ENCODE results near the gene ALG12.

ALG12 gene

DNA sequence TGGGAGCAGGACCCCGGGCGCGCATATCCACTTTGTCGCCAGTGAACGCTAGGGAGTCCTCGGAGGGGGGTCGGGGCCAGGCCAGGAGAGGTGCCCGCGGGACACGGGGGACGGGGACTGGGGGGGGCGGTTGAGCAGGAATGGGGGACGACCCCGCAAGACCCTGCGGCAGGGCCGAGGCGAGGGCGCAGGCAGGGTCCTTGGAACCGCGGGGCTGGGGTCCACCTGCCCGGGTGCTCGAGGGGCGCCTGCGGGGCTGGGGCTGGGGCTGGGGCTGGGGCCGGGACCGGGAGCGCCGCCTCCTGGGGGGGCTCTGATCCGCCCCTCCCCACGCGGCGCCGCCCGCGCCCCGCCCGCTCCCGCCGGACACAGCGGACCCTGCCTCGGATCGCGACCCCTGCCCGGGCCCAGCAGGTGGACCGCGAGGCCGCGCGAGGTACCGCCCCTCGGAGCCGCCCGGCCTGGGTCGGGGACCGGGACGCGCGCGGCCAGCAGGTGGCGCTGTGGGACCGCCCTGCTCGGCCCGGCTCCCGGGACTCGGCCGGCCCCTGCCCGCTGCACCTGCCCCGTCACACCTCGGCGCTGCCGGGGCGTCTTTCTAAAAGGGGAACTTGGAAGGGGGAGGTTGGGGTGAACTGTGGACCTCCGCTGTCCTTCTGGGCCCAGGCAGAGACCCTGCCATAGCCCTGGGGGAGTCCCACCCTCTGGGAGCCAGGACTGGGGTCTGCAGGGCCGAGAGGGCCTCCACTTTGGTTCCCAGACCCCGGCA, 11.2 kb upstream of the ALG12 start:
- peak; percentile 84 for DNase-seq

DNA sequence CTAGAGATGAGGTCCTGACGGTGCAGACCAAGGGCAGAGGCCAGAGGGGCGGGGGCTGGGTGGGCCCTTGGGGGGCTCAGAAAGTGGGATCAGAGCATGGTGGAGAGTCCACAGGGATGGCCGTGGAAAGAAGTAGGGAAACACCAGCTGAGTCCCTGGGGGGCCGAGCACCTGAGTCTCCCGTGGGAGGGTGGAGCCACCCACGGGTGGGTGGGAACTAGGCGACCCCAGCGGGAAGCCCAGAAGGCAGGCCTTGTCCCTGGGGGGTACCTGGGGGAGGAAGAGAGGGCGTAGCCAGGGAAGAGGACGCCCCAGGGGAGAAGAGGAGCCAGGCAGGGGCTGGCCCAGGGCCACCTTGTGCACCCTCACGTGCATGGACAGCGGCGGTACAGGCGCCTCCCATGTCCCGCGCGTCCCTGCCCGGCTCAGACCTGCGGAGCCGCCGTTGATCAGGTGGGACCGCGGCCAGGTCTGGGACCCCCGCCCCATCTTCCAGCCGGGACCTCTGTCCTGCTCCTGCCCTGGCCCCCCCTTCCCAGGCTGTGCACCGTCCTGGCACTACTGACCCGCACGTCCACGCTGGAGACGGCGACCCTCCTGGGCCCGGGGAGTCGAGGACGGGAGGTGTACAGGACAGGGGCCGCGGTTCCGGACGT, 10.4 kb upstream of the ALG12 start:
- no peak for DNase-seq

DNA sequence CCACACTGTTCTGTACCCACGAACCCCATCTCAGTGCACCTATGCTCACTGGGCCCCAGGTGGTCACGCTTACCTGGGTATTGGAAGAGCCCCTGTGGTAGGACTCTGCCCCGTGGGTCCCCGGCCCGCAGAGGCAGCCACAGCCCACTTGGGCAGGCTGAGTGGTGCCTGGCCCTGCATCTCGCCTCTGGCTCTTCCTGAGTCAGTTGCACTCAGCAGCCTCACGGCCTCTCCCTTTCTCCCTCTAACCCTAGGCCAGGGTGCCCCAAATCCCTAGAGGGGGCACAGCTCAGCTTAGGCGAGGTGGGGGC, 9.9 kb upstream of the ALG12 start:
- no peak for DNase-seq

DNA sequence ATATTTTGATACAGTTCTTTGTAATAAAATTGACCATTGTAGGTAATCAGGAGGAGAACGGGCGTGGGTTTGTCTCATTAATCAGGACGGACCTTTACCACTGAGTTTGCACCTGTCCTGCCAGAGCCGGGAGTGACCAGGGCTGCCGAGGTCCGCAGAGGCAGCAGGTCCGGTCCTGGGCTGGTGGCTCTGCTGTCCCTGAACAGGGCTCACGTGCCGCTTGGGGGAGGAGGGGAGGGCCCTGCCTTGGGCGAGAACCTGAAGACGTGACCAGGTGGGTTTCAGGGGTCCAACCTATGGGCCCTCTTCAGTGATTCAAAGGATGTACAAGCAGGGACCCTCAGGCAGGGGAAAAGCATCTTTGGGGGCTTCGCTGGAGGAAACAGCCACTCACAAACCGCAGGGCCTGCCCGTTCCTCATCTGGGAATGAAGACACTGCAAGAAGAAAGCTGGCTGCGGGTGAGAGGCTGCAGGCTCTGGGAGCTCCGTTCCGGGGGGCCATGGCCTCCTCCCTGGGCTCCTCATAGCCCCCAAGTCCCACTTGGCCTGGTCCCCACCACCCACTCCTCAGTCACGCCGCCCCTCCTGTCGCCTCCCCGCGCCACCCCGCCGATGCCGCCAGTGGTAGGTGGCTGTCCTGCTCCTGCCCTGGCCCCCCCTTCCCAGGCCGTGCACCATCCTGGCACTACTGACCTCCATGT, 9.4 kb upstream of the ALG12 start:
- DNase-seq = no peak

DNA sequence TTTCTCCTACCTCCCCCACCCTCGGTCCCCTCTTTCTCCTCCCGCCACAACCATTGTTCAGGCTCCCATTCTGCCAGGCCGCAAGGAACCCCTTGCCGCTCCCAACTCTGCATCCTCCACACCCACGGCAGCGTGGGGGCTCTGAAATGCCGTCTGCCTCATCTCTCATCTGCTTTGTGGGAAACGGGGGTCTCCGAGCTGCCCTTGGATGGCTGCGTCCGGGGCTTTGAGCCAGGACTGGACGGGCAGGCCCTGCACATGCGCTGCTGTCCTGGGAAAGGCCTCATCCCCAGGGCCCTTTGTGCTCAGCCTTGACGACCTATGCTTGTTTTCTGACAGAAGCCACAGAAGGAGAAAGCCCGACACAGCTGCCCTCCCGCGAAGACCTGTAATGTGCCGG, 8.7 kb upstream of the ALG12 start:
- DNase-seq = no peak

- peak; percentile 74 for DNase-seq
Observed at GRCh38 chr22:49925525-49926128, 7.4 kb upstream of the ALG12 start.

DNA sequence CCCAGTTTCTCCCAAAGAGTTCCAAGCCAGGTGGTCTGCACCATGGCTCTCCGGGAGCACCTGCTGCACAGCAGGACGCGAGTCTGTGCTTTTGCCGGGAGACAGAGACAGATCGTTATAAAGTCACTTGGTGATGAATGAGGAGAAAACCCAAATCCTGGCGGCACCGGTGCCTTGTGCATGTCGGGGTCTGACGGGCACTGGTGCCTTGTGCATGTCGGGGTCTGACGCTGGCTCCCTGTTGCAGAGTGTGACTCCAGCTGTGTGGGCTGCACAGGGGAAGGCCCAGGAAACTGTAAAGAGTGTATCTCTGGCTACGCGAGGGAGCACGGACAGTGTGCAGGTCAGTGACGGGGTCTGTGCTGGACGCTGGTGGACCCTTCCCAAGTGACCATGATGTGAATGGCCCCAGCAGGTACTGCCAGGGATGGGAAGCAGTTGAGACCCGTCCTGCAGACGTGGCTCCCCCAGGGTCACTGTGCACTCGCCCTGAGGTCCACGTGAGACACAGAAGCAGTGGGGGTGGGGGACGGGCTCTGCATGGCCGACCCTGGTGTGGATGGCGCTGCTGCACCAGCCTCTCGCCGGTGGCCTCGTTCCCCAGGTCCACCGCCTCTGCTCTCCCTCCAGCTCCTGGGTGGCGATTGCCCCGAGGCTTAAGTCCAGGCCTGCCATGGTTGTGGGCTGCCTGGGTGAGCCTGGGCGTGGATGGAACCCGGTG, 6.0 kb upstream of the ALG12 start:
- no peak for DNase-seq

DNA sequence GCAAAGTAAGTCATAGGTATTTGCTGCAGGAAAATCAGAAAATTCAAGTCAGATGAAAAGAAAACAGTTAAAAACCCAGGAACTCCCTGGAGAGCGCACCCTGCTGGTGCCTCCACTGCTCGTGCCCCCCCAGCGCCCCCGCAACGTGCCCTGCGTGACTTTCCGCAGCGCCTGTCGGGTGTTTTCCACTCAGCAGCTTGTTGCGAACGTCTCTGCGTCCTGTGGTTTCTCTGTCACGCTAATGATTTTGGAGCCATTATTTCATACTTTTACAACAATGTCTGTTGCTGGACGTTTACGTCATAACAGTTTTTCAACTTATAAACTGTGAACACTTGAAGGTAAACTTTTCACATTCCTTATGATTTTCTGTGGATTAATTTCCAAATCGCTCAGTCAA, 5.2 kb upstream of the ALG12 start:
- DNase-seq = no peak

DNA sequence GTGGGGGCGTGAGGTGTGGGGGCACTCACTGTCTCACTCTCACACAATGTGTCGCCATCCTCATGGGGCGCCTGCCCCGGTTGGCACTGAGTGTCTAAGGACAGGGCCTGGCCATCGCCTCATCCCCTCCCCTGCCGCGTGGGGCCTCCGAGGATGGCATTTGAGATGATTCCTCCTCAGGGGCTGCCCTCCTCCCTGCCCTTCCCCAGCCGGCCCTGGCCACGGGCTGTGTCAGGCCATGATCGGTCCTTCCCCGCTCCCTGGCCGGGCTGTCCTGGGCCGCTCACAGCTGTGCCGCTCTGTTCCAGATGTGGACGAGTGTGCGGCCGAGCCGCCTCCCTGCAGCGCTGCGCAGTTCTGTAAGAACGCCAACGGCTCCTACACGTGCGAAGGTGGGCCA, 4.7 kb upstream of the ALG12 start:
- no peak for DNase-seq

DNA sequence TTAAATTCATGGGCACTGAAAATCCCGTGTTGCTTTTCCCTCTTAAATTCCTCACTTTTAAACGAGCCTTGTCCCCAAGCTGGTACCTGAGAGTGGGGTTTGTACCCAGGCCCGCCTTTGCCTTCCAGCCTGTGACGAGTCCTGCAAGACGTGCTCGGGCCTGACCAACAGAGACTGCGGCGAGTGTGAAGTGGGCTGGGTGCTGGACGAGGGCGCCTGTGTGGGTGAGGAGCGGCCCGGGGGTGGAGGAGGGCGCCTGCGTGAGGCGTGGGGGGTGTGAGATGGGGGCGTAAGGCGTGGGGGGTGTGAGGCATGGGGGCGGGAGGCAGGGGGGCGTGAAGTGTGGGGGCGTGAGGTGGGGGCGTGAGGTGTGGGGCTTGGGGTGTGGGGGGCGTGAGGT, 4.2 kb upstream of the ALG12 start:
- no peak for DNase-seq

DNA sequence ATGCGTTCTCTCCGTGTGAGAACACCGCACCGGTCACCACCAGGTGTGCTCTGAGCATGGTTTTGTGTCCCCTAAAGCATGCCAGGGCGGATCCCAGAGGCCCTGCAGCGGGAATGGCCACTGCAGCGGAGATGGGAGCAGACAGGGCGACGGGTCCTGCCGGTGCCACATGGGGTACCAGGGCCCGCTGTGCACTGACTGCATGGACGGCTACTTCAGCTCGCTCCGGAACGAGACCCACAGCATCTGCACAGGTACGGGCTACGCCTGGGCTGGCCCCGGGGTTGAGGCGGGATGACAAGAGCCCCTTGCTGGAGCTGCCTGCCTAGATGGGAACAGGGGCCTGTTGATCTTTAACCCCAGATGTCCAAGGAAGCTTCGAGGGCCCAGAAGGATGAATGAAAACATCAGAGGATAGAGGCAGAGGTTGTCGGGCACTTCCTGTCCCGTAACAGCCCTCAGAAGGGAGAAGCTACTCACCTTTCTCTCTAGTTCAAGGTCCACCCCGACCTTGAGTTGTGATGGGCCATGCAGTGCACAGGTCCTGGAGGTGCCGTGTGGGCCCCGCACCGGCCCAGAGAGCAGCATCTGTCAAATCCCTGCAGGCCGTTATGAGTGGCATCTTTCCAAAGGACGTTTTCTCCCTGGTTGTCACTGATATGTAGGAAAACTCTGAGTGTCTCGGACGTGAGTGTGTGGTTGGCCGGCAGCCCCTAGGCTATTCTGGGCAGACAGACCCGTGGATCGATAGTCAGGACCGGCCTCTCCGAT, 3.5 kb upstream of the ALG12 start:
- DNase-seq = no peak

DNA sequence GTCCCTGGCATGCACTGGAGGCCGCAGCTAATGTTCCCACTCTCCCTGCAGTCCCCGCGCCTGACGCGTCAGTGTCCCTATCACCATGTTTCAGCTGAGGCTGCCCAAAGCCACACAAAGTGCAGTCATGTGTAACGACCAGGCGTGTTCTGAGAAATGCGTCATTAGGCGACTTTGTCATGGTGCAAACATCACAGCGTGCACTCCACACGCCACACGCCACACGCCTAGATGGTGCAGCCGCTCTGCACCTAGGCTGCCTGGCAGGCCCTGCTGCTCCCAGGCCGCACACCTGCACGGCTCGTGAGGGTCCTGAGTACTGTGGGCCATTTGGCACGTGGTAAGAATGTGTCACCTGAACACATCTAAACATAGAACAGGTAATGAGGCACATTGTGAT, 2.6 kb upstream of the ALG12 start:
- no peak for DNase-seq

DNA sequence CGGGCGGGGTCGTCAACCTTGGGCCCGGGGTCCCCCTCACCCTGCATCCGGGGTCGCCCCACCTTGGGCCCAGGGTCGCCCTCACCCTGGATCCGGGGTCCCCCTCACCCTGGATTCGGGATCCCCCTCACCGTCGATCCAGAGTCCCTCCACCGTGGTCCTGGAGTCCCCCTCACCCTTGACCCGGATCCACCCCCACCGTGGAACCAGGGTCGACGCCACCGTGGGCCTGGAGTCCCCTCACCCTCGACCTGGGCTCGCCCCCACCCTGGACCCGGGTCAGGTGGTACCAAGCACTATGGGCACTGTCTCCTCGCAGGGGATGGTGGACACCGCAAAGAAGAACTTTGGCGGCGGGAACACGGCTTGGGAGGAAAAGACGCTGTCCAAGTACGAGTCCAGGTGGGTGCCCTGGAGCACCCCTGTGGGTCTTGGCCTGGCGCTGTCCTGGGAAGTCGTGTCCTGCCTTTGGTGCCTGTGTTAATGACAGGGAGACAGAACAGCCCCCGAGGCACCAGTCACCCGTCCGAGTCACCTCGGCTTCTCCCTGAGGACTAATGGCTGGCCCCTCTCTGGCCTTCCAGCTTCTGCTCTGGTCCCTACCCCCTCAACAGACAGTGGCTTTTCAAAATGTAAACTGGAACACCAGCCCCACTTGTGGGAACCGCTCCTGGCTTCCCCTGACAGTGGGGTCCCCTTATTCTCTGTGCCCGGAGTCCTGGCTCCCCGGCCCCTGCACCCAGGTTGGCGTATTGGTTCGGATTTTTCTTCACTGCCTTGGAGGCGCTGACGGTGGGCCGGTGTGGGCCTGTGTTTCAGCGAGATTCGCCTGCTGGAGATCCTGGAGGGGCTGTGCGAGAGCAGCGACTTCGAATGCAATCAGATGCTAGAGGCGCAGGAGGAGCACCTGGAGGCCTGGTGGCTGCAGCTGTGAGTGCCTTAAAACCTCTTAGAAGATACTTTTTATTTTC, 958 bp upstream of the ALG12 start:
- DNase-seq = no peak

GRCh38 chr22:49916831-49917230, 1.4 kb downstream of the ALG12 start:
- DNase-seq = no peak

DNA sequence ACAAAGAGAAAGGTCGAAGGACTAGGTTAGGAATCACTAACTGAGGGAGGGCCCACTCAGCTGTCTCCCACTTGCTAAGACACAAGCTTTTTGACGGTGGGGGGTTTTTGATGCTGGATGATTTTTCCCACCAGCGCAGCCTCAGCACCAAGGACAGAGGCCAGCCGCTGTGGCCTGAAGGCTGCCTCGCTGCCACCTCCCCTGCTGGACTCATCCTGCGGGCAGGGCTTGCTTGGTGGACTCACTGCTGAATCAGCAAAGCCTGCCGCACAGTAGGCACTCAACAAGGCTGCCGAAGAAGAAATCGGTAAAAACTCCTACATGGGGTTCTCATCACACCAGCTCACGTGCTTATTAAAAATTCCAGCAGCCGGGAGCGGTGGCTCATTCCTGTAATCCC, 2.6 kb downstream of the ALG12 start:
- DNase-seq = no peak

DNA sequence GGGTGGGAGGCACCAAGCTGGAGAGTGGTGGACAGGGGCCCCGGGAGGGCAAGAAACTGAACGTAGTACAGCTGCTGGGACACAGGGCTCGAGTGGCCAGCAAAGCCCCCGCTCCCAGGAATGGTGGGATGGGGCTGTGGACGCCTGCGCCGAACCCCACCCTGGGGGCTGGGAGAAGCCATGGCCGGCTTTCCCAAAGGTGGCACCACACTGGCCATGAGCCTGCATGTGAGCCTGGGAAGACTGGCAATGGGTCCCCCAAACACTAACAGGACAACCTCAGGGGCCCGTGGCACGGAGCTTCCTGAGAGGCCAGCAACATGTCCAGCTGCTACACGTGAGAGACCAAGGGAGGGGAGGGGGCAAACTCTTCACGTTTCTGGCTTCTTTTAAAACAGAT, 4.0 kb downstream of the ALG12 start:
- DNase-seq = no peak

GRCh38 chr22:49913446-49913845, 4.8 kb downstream of the ALG12 start:
- no peak for DNase-seq

- DNase-seq = no peak
Observed at GRCh38 chr22:49913026-49913425, 5.2 kb downstream of the ALG12 start.

- DNase-seq = no peak
Observed at GRCh38 chr22:49911881-49912625, 6.2 kb downstream of the ALG12 start.

All from activated T-cell treated with anti-CD3 and anti-CD28 coated beads, Interleukin-2, amount 50 U/mL, for 1 hour (primary cell).